Mucosa of descending colon (tissue), 3 donors: ENCODE measurements around the gene BRI3. TPM values are rescaled to one million over a fixed set of nuclear protein-coding genes. Genes with fewer than 3 reads are reported as not detected.

Source experiments
- ATAC-seq: fragments of 200-7000 bp; cut with Tn5 transposase; one replicate; pipeline ENCODE4 v1.9.1; 2020; ENCODE audit warnings: mild to moderate bottlenecking, moderate library complexity
- DNase-seq, 3 donors: peaks; one replicate each; pipeline ENCODE4 v3.0.0-alpha.2; 2020
- H3K36me3 ChIP-seq: fragments of 200-600 bp; one replicate; pipeline ENCODE4 v1.8.0; 2021; ENCODE audit warnings: low read depth, mild to moderate bottlenecking
- H3K4me1 ChIP-seq: fragments of 200-600 bp; one replicate; pipeline ENCODE4 v1.8.0; 2021; ENCODE audit warnings: low read depth, mild to moderate bottlenecking
- H3K4me3 ChIP-seq: fragments of 200-600 bp; one replicate; pipeline ENCODE4 v1.8.0; 2021; ENCODE audit warnings: mild to moderate bottlenecking
- H3K9me3 ChIP-seq: fragments of 200-600 bp; one replicate; pipeline ENCODE4 v1.8.0; 2021; ENCODE audit warnings: mild to moderate bottlenecking
- intact Hi-C, 2 donors: fragments of 100-400 bp; cut with DNase I in 1 of 2; cut with micrococcal nuclease in 1 of 2; formaldehyde crosslinking; loops; one replicate each; pipeline versions ENCODE4 v1.11.0 to v1.11.1; 2022; cut with DNase I, micrococcal nuclease
- total RNA-seq, 3 donors: library from RNA; stranded (reverse); fragmentation: NEBNext Ultra II Directional in 2 of 3; extraction: Animal tissue kit (Norgen Biotek cat#: 25700) in 2 of 3; gene quantifications; one replicate each; pipeline versions ENCODE4 v1.2.1 to v1.2.4, GENCODE V29; 2021 to 2023
- TF ChIP-seq, protein P1 (sequence below): fragments of 200-600 bp; IDR thresholded peaks from one replicate; pipeline ENCODE4 v1.8.0; 2022; ENCODE audit warnings: antibody characterized with exemption, mild to moderate bottlenecking
- donor health status: DM: no; HTN: no; CAD: no; lungs with moderate emphysema.
- donor health status: DM: no; HTN: no; CAD: no.
- donor health status: DM: no; HTN: yes; CAD: no.

Gene BRI3
- total RNA-seq, 3 donors from 2014 or later, result 186 to 205 (median 202) TPM

DNA sequence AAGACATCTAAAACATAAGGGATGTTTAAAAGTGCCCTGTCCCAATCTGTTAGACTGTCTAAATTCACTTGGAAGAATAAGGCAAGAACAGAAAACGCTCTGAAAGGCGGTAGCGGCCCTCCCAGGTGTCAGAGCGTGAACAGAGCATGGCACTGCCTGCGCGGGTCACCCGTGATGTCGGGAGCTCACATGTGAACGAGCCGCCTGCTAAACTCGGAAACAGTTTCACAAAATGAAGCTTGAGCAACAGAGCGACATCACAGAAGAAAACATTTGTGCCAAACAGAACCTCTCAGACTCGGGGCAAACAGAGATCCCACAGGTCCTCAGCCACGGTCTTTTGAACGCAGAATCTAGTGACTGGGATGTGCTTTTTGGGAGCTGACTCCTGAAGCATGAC is 12.8 kb downstream of the BRI3 start:
- Histone ChIP-seq H3K4me3 (no peak overlapping the region), H3K9me3 (no peaks in the 10 kb centered on the region), H3K4me1 (no peaks in the 10 kb centered on the region), H3K36me3 (peaks cover 11% of the 10 kb centered on the region)
- intact Hi-C loops, result no loop called here
- DNase-seq (peak in 1 of 3 donors; percentile 41), ATAC-seq (no peak)
- TF ChIP-seq, protein P1, sequence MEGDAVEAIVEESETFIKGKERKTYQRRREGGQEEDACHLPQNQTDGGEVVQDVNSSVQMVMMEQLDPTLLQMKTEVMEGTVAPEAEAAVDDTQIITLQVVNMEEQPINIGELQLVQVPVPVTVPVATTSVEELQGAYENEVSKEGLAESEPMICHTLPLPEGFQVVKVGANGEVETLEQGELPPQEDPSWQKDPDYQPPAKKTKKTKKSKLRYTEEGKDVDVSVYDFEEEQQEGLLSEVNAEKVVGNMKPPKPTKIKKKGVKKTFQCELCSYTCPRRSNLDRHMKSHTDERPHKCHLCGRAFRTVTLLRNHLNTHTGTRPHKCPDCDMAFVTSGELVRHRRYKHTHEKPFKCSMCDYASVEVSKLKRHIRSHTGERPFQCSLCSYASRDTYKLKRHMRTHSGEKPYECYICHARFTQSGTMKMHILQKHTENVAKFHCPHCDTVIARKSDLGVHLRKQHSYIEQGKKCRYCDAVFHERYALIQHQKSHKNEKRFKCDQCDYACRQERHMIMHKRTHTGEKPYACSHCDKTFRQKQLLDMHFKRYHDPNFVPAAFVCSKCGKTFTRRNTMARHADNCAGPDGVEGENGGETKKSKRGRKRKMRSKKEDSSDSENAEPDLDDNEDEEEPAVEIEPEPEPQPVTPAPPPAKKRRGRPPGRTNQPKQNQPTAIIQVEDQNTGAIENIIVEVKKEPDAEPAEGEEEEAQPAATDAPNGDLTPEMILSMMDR, result no peak

DNA sequence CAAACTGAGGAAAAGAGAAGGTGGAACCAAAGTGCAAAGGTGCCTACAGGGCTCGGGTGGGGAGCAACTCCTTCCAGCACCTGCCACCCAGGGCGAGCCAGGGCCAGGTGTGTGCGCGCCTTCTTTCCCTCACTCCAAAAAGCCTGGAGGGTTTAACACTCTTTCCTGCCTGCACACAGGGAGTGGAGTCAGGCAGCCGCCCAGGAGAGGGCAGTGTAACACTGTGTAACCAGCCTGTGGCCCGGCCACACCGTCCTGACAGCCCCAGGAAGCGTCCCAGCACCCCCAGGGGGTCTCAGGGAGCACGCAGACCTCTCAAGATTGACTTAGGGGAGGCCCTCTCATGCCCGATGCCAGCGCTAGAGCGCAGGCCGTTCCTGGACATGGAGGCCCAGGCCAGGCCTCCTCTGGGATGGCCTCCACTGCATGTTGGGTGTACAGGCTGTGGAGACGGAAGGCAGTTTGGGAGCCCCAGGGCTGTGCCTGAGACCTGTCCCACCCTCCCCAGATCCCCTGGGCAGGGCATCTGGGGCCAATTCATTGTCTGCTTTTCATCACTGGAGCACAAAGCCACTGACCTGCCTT is 13.4 kb downstream of the BRI3 start:
- TF ChIP-seq, protein P1, result peak; percentile 38

DNA sequence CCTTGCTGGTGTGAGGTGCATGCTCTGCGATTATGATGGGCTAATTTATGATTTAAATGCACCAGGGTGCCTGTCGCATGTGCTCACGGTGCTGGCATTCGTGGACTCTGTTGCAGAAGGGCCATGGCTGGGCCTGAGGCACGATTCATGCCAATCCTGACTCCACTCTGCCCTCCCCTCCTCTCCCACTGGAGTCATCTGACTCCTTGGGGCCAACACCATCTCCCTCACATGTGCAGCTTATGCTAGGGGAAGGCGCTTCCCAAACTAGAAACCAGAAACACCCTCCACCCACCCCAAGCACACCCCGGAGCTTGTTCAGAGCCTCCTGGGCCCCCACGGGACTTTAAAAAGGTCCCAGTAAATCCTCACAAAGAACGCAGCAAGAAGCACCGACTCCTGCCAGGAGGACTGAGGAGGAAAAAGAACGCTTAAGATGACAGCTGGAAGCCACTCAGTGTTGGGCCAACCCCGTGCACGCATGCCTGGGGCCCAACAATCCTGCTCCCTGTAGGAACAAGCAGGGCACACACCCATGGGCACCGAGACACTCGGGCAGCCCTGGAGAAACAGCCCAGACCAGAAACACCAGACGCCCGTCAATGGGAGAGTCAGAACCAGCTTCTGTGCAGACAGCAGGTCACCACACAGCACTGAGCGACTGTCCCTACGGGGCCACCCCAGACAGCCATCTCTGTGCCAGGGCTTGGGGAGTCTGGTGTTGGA is 14.1 kb downstream of the BRI3 start:
- peaks cover 11% of the 10 kb centered on the region for H3K36me3 ChIP-seq
- ATAC-seq (peak; percentile 4), DNase-seq (no peak)
- no peak overlapping the region for H3K4me3 ChIP-seq
- no peaks in the 10 kb centered on the region for H3K4me1 ChIP-seq
- TF ChIP-seq, protein P1, result no peak
- H3K9me3 ChIP-seq, result no peaks in the 10 kb centered on the region
- intact Hi-C loops, result no loop called here

More for the DNA sequence above, 13.4 kb downstream of the BRI3 start:
- H3K4me3 ChIP-seq, result no peak overlapping the region
- no peaks in the 10 kb centered on the region for H3K9me3 ChIP-seq
- peaks cover 11% of the 10 kb centered on the region for H3K36me3 ChIP-seq
- ATAC-seq (peak; percentile 85), DNase-seq (peak in 2 of 3 donors; percentile 80 to 83)
- no peaks in the 10 kb centered on the region for H3K4me1 ChIP-seq
- intact Hi-C loops, result no loop called here

DNA sequence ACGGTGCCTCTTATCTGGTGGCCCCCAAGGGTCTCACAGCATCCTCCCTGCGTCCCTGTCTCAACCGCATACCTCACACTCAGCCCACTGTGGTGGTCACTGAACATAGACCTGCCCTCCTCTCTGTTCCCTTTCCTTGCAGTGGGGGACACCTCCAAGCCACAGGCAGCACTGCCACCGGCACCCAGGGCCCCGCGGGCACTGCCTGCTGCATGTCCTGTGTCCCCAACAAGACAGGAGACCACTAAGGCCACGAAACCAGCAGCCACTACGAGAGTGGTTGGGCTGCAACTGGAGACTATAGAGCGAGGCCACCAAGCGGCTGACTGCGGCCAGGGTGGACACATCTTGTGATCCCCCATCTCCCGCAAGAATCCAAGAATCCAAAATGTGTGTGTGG is 15.3 kb downstream of the BRI3 start:
- TF ChIP-seq, protein P1, result no peak
- no peak for ATAC-seq
- intact Hi-C loops, result no loop called here
- H3K4me3 ChIP-seq, result no peak overlapping the region
- no peaks in the 10 kb centered on the region for H3K4me1 ChIP-seq
- H3K36me3 ChIP-seq, result peaks cover 11% of the 10 kb centered on the region
- no peaks in the 10 kb centered on the region for H3K9me3 ChIP-seq
- no peak for DNase-seq

DNA sequence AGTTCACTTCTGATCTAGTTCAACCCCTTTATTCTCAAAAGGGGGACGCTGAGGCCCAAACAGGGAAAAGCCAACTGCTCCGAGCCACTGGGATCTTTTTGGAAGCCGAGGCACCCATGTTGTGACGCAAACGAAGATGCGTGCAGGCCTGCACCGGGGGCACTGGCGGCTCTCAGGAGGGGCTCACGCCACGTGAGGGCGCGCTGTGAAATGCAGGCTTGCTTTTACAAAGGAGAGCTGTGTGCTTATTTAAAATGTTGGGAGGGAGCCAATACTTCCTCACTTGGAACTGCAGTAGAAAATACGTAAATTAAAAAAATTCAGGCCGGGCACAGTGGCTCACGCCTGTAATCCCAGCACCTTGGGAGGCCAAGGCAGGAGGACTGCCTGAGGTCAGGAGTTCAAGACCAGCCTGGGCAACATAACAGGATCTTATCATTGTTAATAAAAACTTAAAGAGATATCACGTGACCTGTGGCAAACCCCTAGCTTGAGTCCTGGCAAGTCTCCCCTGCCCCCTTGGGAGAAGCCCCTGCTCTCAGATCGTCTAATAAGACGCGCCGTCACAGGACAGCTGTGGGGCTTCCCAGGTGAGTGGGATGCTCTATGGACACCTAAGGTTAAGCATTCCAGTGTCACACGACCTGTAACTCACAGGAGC is 16.3 kb downstream of the BRI3 start:
- Histone ChIP-seq H3K4me1 (no peaks in the 10 kb centered on the region), H3K4me3 (no peak overlapping the region), H3K36me3 (peaks cover 6% of the 10 kb centered on the region), H3K9me3 (no peaks in the 10 kb centered on the region)
- DNase-seq, result no peak
- TF ChIP-seq, protein P1, result no peak
- intact Hi-C loops, result no loop called here
- no peak for ATAC-seq
